DMS 273 (cell line): ENCODE data around the gene RCAN2.
"Not testable (repeated sequence)": the region's sequence is repeated elsewhere in the genome, so short reads cannot be mapped to it uniquely, and the experiment has no call there.

ENCODE experiments used
- DNase-seq: peaks from one replicate; lab custom pipeline; 2025; ENCODE audit not compliant: unreplicated experiment; lab: John Stamatoyannopoulos, UW

RCAN2 gene

GRCh38 chr6:46440641-46441040, 50.6 kb downstream of the RCAN2 start:
- DNase-seq: no peak

DNA sequence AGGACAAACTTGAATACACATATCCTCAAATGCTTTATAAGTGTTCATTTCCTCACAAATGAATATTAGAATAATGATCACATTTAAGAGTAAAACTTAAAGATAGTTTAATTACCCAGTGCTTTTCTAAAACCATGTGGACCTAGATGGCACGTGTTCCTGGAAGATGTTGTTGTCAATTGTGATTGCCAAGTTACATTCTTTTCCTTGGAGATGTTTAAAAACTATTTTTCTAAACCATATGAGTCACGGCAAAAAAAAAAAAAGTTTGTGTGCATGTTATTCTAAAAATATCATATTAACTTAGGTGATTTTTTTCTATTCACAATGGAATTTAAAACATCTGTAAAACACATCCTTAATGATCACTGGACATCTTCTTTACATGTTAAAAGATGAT, 51.1 kb downstream of the RCAN2 start:
- DNase-seq: no peak

GRCh38 chr6:46438245-46438644, 53.0 kb downstream of the RCAN2 start:
- no peak for DNase-seq

- no peak for DNase-seq
These were observed 53.5 kb downstream of the RCAN2 start for GRCh38 chr6:46437671-46438221.

DNA sequence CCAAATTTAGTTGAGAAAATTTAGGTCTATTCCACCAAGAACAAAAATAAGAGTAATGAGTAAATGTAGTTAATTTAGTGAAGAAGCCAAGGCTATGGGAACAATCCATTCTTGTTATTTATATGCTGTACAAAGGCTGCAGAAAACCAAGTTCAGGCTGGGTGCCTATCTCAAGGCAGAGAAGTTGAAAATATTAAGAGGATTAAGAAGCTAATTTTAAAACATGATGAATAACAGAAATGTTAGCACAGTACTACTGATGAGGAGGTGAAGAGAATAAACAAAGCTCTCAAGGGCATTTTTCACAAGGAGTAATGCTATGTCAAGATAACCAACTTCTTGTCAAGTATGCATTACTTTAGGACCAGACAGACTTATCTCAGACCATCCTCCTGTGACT, 68.6 kb downstream of the RCAN2 start:
- DNase-seq: no peak

DNA sequence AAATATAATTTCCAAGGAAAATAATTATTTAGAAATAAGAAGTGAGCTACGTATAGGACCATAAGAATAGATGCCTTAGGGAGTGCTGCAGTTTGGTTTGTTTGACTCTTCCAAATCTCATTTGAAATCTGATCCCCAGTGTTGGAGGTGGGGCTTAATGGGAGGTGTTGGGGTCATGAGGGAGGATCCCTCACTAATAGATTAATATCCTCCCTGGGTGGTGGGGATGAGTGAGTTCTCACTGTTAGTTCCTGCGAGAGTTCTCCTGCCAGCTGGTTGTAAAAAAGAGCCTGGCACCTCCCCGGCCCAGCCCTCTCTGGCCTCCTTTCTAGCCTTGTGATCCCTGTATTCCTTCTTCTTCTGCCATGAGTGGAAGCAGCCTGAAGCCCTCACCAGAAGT, 69.3 kb downstream of the RCAN2 start:
- peak; percentile 2 for DNase-seq

- no peak for DNase-seq
These were observed 70.2 kb downstream of the RCAN2 start for GRCh38 chr6:46420921-46421638.

- DNase-seq: peak; percentile 77
These were observed 71.7 kb downstream of the RCAN2 start for GRCh38 chr6:46419576-46420002.

DNA sequence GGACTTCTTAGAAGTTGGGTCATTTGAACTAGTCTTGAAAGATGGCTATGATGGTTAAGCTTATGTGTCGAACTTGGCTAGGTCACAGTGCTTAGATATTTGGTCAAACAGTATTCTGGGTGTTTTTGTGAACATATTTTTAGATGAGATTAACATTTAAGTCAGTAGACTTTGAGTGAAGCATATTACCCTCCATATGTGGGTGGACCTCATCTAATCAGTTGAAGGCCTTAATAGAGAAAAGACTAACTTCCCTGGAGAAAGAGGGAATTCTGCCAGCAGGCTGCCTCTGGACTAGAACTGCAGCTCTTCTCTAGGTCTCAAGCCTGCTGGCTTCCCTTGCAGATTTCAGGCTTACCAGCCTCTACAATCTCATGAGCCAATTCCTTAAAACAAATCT, 76.9 kb downstream of the RCAN2 start:
- DNase-seq: no peak

DNA sequence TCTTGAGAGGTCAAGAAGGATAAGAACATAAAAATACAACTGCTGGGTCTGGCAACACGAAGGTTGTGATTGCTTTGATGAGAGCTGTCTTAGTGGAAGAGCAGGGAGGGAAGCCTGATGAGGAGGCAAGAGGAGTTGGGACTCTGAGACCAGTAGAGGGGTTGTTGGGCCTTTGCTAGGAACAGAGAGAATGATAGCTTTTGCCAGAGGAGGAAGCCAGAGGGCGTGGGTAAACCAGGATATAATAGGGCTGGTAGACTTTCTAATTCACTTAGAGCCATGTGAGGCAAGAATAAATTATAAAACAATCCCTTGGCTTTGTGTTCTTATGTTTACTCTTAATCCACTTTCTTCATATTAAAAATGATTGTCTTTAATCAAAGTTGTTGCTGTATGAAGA, 78.6 kb downstream of the RCAN2 start:
- DNase-seq: no peak

DNA sequence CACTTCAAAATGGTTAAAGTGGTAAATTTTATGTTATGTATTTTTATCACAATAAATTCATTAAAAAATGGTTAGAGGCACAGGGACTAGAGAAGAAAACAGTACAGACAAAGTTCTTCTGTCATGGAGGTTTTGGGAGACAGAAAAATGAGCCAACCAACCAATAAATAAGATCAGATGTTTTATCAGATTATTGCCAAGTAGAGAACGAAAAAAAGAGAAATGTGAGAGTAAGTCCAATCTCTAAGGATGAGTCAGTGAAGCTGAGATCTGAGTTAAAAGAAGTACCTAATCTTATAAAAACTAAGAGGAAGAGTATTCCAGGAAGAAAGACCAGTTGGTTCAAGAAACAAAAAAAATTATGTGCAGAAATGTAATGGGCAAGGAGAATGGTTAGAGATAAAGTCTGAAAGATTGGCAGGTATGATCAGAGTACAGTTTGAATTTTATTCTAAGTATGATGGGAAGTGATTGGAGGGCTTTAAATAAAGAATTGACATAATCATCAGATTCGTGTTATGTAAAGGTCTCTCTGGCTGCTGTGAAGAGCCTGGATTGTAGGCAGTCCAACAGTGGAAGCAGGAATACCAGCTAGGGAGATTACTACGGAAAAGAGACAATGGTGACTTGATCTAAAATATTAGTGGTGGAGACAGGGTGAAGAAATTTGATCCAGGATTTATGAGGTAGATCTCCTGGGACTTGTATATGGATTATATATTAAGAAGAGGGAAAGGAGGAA, 79.6 kb downstream of the RCAN2 start:
- DNase-seq: no peak

GRCh38 chr6:46410334-46410953, 80.8 kb downstream of the RCAN2 start:
- DNase-seq: peak; percentile 61

GRCh38 chr6:46407776-46408530, 83.3 kb downstream of the RCAN2 start:
- DNase-seq: peak; percentile 54

GRCh38 chr6:46407246-46407645, 84.0 kb downstream of the RCAN2 start:
- DNase-seq: no peak

DNA sequence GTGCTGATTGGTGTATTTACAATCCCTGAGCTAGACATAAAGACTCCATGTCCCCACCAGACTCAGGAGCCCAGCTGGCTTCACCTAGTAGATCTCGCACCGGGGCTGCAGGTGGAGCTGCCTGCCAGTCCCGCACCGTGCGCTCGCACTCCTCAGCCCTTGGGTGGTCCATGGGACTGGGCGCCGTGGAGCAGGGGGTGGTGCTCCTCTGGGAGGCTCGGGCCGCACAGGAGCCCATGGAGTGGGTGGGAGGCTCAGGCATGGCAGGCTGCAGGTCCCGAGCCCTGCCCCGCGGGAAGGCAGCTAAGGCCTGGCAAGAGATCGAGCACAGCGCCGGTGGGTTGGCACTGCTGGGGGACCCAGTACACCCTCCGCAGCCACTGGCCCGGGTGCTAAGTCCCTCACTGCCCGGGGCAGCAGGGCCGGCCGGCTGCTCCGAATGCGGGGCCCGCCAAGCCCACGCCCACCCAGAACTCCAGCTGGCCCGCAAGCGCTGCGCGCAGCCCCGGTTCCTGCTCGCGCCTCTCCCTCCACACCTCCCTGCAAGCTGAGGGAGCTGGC, 85.5 kb downstream of the RCAN2 start:
- DNase-seq: not testable (repeated sequence)

- no peak for DNase-seq
These were observed 90.4 kb downstream of the RCAN2 start for GRCh38 chr6:46400898-46401297.

DNA sequence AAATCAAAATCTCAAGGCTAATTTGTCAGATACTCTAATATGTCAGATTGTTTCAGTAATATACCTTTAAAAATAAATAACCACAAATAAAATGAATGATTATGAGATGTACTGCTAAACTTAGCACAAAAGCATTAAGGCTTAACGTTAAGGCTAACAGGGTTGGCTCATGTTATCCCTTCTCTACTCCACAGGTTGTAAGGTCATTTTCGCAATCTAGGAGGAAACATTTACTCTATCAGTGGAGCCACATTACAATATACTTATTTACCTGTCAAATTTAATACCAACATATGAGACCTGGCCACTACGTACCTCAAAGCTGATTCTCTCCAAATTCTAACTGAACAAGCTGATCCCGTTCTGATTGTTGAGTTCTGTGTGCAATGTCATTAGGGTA, 95.7 kb downstream of the RCAN2 start:
- no peak for DNase-seq

- no peak for DNase-seq
These were observed 97.3 kb downstream of the RCAN2 start for GRCh38 chr6:46393940-46394337.

DNA sequence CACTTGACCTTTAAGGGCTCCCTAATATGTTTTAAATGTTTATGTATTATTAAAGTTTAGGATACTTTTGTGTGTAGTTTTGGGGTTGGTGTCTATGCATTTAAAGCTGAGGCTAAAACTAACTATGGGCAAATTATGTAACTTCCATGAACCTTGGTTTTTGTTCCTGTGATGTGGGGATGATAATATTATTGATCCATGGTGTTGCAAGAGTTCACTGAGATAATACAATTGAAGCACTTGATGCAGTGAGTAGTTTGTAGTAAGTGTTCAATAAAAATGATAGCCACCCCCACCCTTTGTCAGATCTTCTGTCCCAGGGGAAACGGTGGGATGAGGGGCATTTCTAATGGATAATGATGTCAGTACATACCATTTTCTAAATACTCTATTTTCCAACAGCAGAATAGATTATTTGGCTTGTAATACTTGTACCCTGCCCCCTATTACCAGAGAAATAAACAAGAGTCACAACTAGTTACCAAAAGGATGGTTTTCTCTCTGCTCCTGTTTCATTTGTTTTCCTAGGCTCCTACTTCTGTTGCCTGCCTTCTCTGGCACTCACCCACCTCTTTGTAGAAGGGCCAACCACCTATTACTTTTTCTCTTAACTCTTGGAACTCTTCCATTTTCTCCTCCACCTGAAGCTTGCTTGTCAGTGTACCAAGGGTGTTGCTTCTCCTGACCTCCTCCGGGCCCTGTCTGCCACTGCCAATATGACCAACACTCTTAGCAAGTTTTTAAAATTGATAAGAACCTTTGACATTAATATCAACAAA, 97.9 kb downstream of the RCAN2 start:
- no peak for DNase-seq

GRCh38 chr6:46392294-46392693, 99.0 kb downstream of the RCAN2 start:
- DNase-seq: no peak
